ENCODE results near the gene AFDN. TPM values are rescaled to one million over a fixed set of nuclear protein-coding genes. Genes with fewer than 3 reads are reported as not detected.

The AFDN gene
- total and polyA plus RNA-seq, 2 experiments from 2014 or later = 66.9 to 200 TPM

- TF ChIP-seq, protein P1, sequence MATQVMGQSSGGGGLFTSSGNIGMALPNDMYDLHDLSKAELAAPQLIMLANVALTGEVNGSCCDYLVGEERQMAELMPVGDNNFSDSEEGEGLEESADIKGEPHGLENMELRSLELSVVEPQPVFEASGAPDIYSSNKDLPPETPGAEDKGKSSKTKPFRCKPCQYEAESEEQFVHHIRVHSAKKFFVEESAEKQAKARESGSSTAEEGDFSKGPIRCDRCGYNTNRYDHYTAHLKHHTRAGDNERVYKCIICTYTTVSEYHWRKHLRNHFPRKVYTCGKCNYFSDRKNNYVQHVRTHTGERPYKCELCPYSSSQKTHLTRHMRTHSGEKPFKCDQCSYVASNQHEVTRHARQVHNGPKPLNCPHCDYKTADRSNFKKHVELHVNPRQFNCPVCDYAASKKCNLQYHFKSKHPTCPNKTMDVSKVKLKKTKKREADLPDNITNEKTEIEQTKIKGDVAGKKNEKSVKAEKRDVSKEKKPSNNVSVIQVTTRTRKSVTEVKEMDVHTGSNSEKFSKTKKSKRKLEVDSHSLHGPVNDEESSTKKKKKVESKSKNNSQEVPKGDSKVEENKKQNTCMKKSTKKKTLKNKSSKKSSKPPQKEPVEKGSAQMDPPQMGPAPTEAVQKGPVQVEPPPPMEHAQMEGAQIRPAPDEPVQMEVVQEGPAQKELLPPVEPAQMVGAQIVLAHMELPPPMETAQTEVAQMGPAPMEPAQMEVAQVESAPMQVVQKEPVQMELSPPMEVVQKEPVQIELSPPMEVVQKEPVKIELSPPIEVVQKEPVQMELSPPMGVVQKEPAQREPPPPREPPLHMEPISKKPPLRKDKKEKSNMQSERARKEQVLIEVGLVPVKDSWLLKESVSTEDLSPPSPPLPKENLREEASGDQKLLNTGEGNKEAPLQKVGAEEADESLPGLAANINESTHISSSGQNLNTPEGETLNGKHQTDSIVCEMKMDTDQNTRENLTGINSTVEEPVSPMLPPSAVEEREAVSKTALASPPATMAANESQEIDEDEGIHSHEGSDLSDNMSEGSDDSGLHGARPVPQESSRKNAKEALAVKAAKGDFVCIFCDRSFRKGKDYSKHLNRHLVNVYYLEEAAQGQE (IDR thresholded peaks at IDR 0.05; ENCODE audit: unreplicated experiment) = no peak
- TF ChIP-seq NANOG (IDR thresholded peaks at IDR 0.05; ENCODE audit: borderline replicate concordance) = no peak
- no peak for TF ChIP-seq POLR2AphosphoS5 (IDR thresholded peaks at IDR 0.05; ENCODE audit: low read depth)
- no peak for TF ChIP-seq ETS1 (IDR thresholded peaks at IDR 0.05)
Observed at GRCh38 chr6:167841981-167842380, 15.3 kb downstream of the AFDN start (continued).

DNA sequence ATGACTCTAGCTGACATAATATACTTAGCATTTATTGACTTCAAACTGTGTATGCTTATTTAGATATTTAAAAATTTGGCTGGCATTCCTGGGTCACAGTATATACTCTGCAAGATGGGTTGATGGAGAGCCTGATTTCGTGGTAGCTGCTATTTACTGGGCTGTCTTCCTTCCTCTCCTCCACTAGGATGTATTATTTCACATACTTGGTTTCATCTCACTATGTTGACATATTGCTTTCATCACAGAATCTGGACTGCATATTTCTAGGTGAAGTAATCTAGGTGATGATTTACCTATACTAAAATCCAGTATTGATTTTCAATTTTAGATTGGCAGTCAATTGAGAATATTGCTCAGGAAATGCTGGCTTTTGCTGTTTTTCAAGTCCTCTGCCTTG, 15.7 kb downstream of the AFDN start:
- peaks cover 30% of the 10 kb centered on the region for H3K4me1 Mint-ChIP-seq
- Histone ChIP-seq H3K79me2 (replicated peaks; ENCODE audit: insufficient read depth) (peaks cover 100% of the 10 kb centered on the region), H3K27ac (ENCODE audit: low read depth) (no peak overlapping the region), H3K27me3 (ENCODE audit: insufficient read depth) (no peaks in the 10 kb centered on the region), H2AFZ (no peak overlapping the region), H3F3A (replicated peaks; ENCODE audit: low read depth) (no peaks in the 10 kb centered on the region), H3K4me1 (ENCODE audit: insufficient read depth) (peaks cover 66% of the 10 kb centered on the region), H3K4me3 (no peak overlapping the region), H4K20me1 (replicated peaks; ENCODE audit: insufficient read depth) (peaks cover 28% of the 10 kb centered on the region), H3K36me3 (ENCODE audit: insufficient read depth) (no peaks in the 10 kb centered on the region), H3K4me2 (no peak overlapping the region), H3K9me2 (ENCODE audit: insufficient read depth) (no peaks in the 10 kb centered on the region)
- no peak overlapping the region for H3K4me3 Mint-ChIP-seq
- H3K27me3 Mint-ChIP-seq (ENCODE audit: insufficient read depth, low read depth, poor library complexity) = no peaks in the 10 kb centered on the region
- H3K27ac Mint-ChIP-seq = no peak overlapping the region; the same call in 1 of the 2 replicates
- DNase-seq (ENCODE audit: low spot score) (no peak), ATAC-seq (peak; percentile 11; the same call in 2 of the 3 replicates)
- H3K36me3 Mint-ChIP-seq (ENCODE audit: low read depth) = no peaks in the 10 kb centered on the region
- no peaks in the 10 kb centered on the region for H3K9me3 Mint-ChIP-seq
- no peak for TF ChIP-seq POLR2AphosphoS5 (IDR thresholded peaks at IDR 0.05; ENCODE audit: low read depth)
- TF ChIP-seq CTCF (conservative IDR thresholded peaks at IDR 0.05; ENCODE audit: low read depth in 2 of 2) = no peak
- TF ChIP-seq ZNF331 (CRISPR knock-in tag; IDR thresholded peaks at IDR 0.05; ENCODE audit: low read depth) = no peak
- no peak for TF ChIP-seq EZH2 (IDR thresholded peaks at IDR 0.05; ENCODE audit: low read depth, unreplicated experiment)
- no peak for TF ChIP-seq JUNB (IDR thresholded peaks at IDR 0.05; ENCODE audit: unreplicated experiment)
- TF ChIP-seq ZNF462 (CRISPR knock-in tag; IDR thresholded peaks at IDR 0.05) = no peak
- TF ChIP-seq CREB1 (CRISPR knock-in tag; IDR thresholded peaks at IDR 0.05; ENCODE audit: low read depth) = no peak
- no peak for TF ChIP-seq ETS1 (IDR thresholded peaks at IDR 0.05)
- TF ChIP-seq STAT1 (IDR thresholded peaks at IDR 0.05; ENCODE audit: unreplicated experiment) = no peak
